ENCODE results near the gene TXNDC17. TPM values are rescaled to one million over a fixed set of nuclear protein-coding genes. Genes with fewer than 3 reads are reported as not detected.

The TXNDC17 gene
- total RNA-seq, 1 donor from 2014 or later = 117 TPM

DNA sequence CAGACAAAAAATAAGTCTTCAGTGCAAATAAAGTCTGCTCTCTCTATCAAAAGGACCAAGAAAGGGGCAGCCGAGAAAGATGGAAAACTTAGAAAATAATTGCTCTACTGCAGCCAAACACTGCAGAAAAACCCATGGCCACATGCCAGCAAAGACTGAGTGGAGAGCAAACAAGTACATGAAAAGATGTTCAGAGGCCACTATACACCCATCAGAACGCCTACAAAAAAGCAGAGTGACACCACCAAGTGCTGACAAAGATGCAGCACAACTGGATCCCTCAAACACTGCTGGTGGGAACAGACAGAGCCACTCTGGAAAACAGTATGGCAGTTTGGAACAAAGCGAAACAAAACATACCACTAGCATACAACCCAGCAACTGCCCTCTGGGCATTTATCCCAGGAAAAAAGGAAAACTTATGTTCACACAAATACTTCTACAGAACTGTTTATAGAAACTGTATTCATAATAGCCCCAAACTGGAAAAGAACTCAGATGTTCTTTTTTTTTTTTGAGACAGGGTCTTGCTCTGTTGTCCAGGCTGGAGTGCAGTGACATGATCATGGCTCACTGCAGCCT lies 37.0 kb upstream of the TXNDC17 start:
- Mint-ChIP-seq H3K27me3 (ENCODE audit: low read depth) (no peaks in the 10 kb centered on the region), H3K27ac (ENCODE audit: unreplicated experiment) (no peak overlapping the region), H3K36me3 (ENCODE audit: low read depth) (peaks cover 13% of the 10 kb centered on the region), H3K4me1 (no peaks in the 10 kb centered on the region), H3K9me3 (no peaks in the 10 kb centered on the region), H3K4me3 (no peak overlapping the region)
- TF ChIP-seq, protein P1, sequence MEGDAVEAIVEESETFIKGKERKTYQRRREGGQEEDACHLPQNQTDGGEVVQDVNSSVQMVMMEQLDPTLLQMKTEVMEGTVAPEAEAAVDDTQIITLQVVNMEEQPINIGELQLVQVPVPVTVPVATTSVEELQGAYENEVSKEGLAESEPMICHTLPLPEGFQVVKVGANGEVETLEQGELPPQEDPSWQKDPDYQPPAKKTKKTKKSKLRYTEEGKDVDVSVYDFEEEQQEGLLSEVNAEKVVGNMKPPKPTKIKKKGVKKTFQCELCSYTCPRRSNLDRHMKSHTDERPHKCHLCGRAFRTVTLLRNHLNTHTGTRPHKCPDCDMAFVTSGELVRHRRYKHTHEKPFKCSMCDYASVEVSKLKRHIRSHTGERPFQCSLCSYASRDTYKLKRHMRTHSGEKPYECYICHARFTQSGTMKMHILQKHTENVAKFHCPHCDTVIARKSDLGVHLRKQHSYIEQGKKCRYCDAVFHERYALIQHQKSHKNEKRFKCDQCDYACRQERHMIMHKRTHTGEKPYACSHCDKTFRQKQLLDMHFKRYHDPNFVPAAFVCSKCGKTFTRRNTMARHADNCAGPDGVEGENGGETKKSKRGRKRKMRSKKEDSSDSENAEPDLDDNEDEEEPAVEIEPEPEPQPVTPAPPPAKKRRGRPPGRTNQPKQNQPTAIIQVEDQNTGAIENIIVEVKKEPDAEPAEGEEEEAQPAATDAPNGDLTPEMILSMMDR (conservative IDR thresholded peaks at IDR 0.05) = no peak
- DNase-seq (ENCODE audit: low read depth, low spot score) = no peak

DNA sequence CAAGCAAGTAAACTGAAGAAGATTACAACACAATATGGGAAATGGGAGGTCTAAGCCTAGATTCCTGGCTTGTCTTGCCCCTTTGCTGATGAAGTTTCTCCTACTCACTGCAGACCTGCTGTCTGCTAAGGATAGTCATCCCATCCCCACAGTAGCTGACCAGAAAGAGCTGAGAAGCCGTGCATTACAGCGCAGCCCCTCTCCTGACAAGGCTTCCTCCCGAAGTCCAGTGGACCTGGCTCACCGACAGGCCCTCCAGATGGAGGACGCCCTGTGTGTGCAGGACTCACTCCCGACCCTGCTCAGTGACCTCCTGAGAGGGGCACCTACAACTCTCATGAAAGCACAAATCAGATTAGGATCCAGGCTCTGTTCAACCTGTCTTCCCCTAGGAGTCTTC lies 35.7 kb upstream of the TXNDC17 start:
- Mint-ChIP-seq H3K27ac (ENCODE audit: unreplicated experiment) (peak overlapping the region; percentile 51), H3K9me3 (no peaks in the 10 kb centered on the region), H3K4me3 (no peak overlapping the region), H3K27me3 (ENCODE audit: low read depth) (no peaks in the 10 kb centered on the region), H3K4me1 (no peaks in the 10 kb centered on the region), H3K36me3 (ENCODE audit: low read depth) (peaks cover 16% of the 10 kb centered on the region)
- TF ChIP-seq, protein P1 (conservative IDR thresholded peaks at IDR 0.05) = no peak
- no peak for DNase-seq (ENCODE audit: low read depth, low spot score)

DNA sequence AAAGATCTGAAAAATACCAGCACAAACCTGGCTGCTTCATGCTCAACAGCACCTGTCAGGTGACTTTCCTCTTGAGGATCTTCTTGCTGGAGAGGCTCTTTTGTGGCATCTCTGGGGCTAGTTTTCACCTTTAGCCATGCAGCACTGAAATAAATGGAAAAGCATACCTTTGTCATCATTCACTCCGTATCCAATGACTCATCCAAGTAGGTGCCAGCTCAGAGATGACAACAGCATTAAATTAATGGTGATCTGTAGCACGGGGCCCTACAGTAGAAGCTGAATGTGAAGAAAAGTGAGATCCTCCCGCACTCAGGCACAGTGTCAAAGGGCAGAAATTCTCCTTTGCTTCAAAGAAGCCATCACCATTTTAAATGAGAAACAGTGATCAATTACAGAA lies 32.5 kb upstream of the TXNDC17 start:
- no peaks in the 10 kb centered on the region for H3K4me1 Mint-ChIP-seq
- no peak for DNase-seq (ENCODE audit: low read depth, low spot score)

DNA sequence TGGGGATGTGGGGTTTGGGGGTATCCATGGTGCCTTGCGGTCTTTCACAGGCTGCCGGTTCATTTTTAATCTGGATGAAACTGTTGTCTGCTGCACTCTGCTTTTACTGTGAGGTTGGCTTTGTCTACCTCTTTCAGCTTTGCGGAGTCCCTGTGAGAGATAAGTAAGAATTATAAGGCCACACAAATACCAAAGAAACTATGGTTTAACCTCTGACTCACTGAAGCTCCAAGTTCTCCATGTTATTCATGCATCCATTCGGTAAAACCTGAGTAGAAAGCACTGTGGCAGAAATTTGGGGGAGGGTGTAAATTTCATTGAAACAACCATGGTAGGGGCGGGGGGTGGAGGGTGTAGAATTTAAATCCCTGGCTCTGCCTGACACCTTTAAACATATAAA lies 30.8 kb upstream of the TXNDC17 start:
- Mint-ChIP-seq H3K27me3 (ENCODE audit: low read depth) (no peaks in the 10 kb centered on the region), H3K9me3 (no peaks in the 10 kb centered on the region), H3K36me3 (ENCODE audit: low read depth) (peaks cover 11% of the 10 kb centered on the region), H3K4me1 (no peaks in the 10 kb centered on the region), H3K4me3 (no peak overlapping the region), H3K27ac (ENCODE audit: unreplicated experiment) (no peak overlapping the region)
- no peak for DNase-seq (ENCODE audit: low read depth, low spot score)
- TF ChIP-seq, protein P1 (conservative IDR thresholded peaks at IDR 0.05) = no peak

More for the DNA sequence above, 32.5 kb upstream of the TXNDC17 start:
- no peak overlapping the region for H3K4me3 Mint-ChIP-seq
- no peak overlapping the region for H3K27ac Mint-ChIP-seq (ENCODE audit: unreplicated experiment)
- no peaks in the 10 kb centered on the region for H3K9me3 Mint-ChIP-seq
- TF ChIP-seq, protein P1 (conservative IDR thresholded peaks at IDR 0.05) = no peak
- H3K36me3 Mint-ChIP-seq (ENCODE audit: low read depth) = peaks cover 16% of the 10 kb centered on the region
- H3K27me3 Mint-ChIP-seq (ENCODE audit: low read depth) = no peaks in the 10 kb centered on the region

DNA sequence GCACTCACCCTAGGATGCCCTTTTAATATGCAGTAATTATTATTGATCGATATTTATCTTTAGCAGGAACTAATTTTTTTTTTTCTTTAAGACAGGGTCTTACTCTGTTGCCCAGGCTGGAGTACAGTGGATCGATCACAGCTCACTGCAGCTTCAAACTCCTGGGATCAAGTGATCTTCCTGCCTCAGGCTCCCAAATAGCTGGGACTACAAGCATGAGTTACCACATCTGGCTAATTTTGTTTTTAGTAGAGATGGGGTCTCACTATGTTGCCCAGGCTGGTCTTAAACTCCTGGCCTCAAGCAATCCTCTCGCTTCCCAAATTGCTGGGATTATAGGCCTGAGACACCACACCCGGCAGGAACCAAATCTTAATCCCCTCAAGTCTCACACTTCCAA lies 29.6 kb upstream of the TXNDC17 start:
- no peak for DNase-seq (ENCODE audit: low read depth, low spot score)
- Mint-ChIP-seq H3K27ac (ENCODE audit: unreplicated experiment) (no peak overlapping the region), H3K4me1 (no peaks in the 10 kb centered on the region), H3K36me3 (ENCODE audit: low read depth) (peaks cover 6% of the 10 kb centered on the region), H3K9me3 (no peaks in the 10 kb centered on the region), H3K27me3 (ENCODE audit: low read depth) (no peaks in the 10 kb centered on the region), H3K4me3 (no peak overlapping the region)
- TF ChIP-seq, protein P1 (conservative IDR thresholded peaks at IDR 0.05) = no peak
